HCT116 (cell line): ENCODE measurements around the gene GRK2. TPM values are rescaled to one million over a fixed set of nuclear protein-coding genes. Genes with fewer than 3 reads are reported as not detected.

Source experiments
- ATAC-seq: fragments of 200-7000 bp; cut with Tn5 transposase; 2 replicates; pipeline ENCODE4 v1.9.1; 2020; ENCODE audit warnings: mild to moderate bottlenecking, moderate library complexity
- BruUV-seq: library from RNA; stranded (reverse); fragments of 400-500 nt; replicated peaks from 2 replicates; lab custom pipeline; 2021; lab: Mats Ljungman, UMichigan
- CTCF ChIA-PET: fragments of 300-600 bp; sonication (Branson Sonifier 250); formaldehyde crosslinking; loops from one replicate; lab custom pipeline; 2021; ENCODE audit warnings: antibody characterized with exemption; lab: Charles Lee
- POLR2A ChIA-PET: fragments of 300-600, 350-600 bp; sonication (Branson Sonifier 250); formaldehyde crosslinking; loops from one replicate; lab custom pipeline; 2021; ENCODE audit warnings: antibody characterized with exemption; lab: Charles Lee
- RAD21 ChIA-PET, 2 experiments: fragments of 300-600 bp; sonication (Branson Sonifier 250); formaldehyde crosslinking; loops; one replicate each; lab custom pipeline; 2023; ENCODE audit warnings: low total read pairs in 2 of 2; ENCODE audit not compliant: uncharacterized antibody in 2 of 2, unreplicated experiment in 2 of 2, low non-redundant PET in 1 of 2; lab: Charles Lee
- DNase-seq: peaks from one replicate; pipeline ENCODE4 v3.0.0-alpha.2; 2010; ENCODE audit warnings: low read depth, low spot score
- H2AFZ ChIP-seq: fragments of 200-600 bp; shearing (Covaris generic), sonication (generic); 2 replicates; pipeline ENCODE4 v1.6.1; 2017; ENCODE audit warnings: low read depth, mixed run types, mixed read lengths, antibody characterized with exemption, low read length; ENCODE audit not compliant: poor library complexity, severe bottlenecking
- H3K27ac ChIP-seq: 2 replicates; pipeline ENCODE4 v1.5.1; 2012; ENCODE audit warnings: low read depth, low read length
- H3K27me3 ChIP-seq: fragments of 200-600 bp; sonication (generic); 2 replicates; pipeline ENCODE4 v1.6.1; 2016; ENCODE audit warnings: mixed run types, low read length, mixed read lengths; ENCODE audit not compliant: insufficient read depth
- H3K36me3 ChIP-seq, 2 experiments: fragments of 200-500 bp in 1 of 2; fragments of 200-600 bp in 1 of 2; sonication (Bioruptor generic) in 1 of 2; sonication (generic) in 1 of 2; 2 replicates each; pipeline versions ENCODE4 v1.5.1 to v1.6.1; 2014 to 2016; ENCODE audit warnings: low read length in 2 of 2, inconsistent platforms in 1 of 2, mixed read lengths in 1 of 2, mixed run types in 1 of 2; ENCODE audit not compliant: insufficient read depth in 2 of 2, control insufficient read depth in 1 of 2
- H3K4me1 ChIP-seq, 2 experiments: fragments of 200-600 bp in 1 of 2; sonication (generic) in 1 of 2; 2 replicates each; pipeline versions ENCODE4 v1.5.1 to v1.6.1; 2012 to 2017; ENCODE audit warnings: low read length in 2 of 2, inconsistent platforms in 1 of 2, mild to moderate bottlenecking in 1 of 2, mixed read lengths in 1 of 2, mixed run types in 1 of 2, moderate library complexity in 1 of 2; ENCODE audit not compliant: insufficient read depth in 2 of 2, control insufficient read depth in 1 of 2
- H3K4me2 ChIP-seq: fragments of 200-600 bp; sonication (generic); 2 replicates; pipeline ENCODE4 v1.6.1; 2017; ENCODE audit warnings: mixed run types, low read length, mixed read lengths
- H3K4me3 ChIP-seq, 2 experiments: fragments of 200-600 bp in 1 of 2; sonication (generic) in 1 of 2; replicated peaks in 1 of 2; 2 replicates each; pipeline ENCODE4 v1.5.1; 2011 to 2016; ENCODE audit warnings: low read length in 2 of 2, control low read depth in 1 of 2, low read depth in 1 of 2, mild to moderate bottlenecking in 1 of 2, mixed read lengths in 1 of 2, mixed run types in 1 of 2
- H3K79me2 ChIP-seq: fragments of 200-600 bp; sonication (generic); 2 replicates; pipeline ENCODE4 v1.6.1; 2017; ENCODE audit warnings: mild to moderate bottlenecking, mixed run types, low read length, moderate library complexity, mixed read lengths; ENCODE audit not compliant: insufficient read depth
- H3K9ac ChIP-seq: fragments of 200-600 bp; sonication (generic); 2 replicates; pipeline ENCODE4 v1.6.1; 2016; ENCODE audit warnings: low read length, mixed read lengths
- H3K9me2 ChIP-seq: fragments of 200-600 bp; sonication (generic), shearing (Covaris generic); 2 replicates; pipeline ENCODE4 v1.6.1; 2017; ENCODE audit warnings: mixed run types, mild to moderate bottlenecking, moderate library complexity; ENCODE audit not compliant: insufficient read depth
- H3K9me3 ChIP-seq, 2 experiments: fragments of 200-500 bp in 1 of 2; fragments of 200-600 bp in 1 of 2; sonication (Bioruptor generic) in 1 of 2; sonication (generic) in 1 of 2; 2 replicates each; pipeline ENCODE4 v1.6.1; 2014 to 2017; ENCODE audit warnings: low read length in 2 of 2, mixed read lengths in 2 of 2, inconsistent platforms in 1 of 2, low read depth in 1 of 2, mild to moderate bottlenecking in 1 of 2, mixed run types in 1 of 2, moderate library complexity in 1 of 2; ENCODE audit not compliant: control insufficient read depth in 1 of 2, insufficient read depth in 1 of 2
- H4K20me1 ChIP-seq: fragments of 200-600 bp; sonication (generic), shearing (Covaris generic); 2 replicates; pipeline ENCODE4 v1.6.1; 2017; ENCODE audit warnings: mixed run types, mild to moderate bottlenecking, moderate library complexity; ENCODE audit not compliant: insufficient read depth
- ATF3 ChIP-seq: IDR thresholded peaks from 2 replicates; pipeline ENCODE4 v1.6.1; 2012
- CEBPB ChIP-seq: IDR thresholded peaks from 2 replicates; pipeline ENCODE4 v1.6.1; 2012; ENCODE audit warnings: low read depth
- CTCF ChIP-seq, 3 experiments: fragments of 200-600 bp in 1 of 3; sonication (generic) in 1 of 3; IDR thresholded peaks in 2 of 3; conservative IDR thresholded peaks in 1 of 3; 2 replicates each; pipeline ENCODE4 v1.5.1; 2012 to 2017; ENCODE audit warnings: low read depth in 2 of 3, low read length in 2 of 3, antibody characterized with exemption in 1 of 3, borderline replicate concordance in 1 of 3, control low read depth in 1 of 3, mild to moderate bottlenecking in 1 of 3, mixed read lengths in 1 of 3, mixed run types in 1 of 3, moderate library complexity in 1 of 3; ENCODE audit not compliant: insufficient read depth in 1 of 3
- EZH2phosphoT487 ChIP-seq: fragments of 200-600 bp; IDR thresholded peaks from 2 replicates; pipeline ENCODE4 v1.6.1; 2018; ENCODE audit warnings: antibody characterized with exemption, borderline replicate concordance
- FOSL1 ChIP-seq: IDR thresholded peaks from 2 replicates; pipeline ENCODE4 v1.6.1; 2012; ENCODE audit warnings: low read depth
- POLR2A ChIP-seq: IDR thresholded peaks from 2 replicates; pipeline ENCODE4 v1.7.0; 2011; ENCODE audit warnings: borderline replicate concordance; ENCODE audit not compliant: insufficient read depth, insufficient read length; ENCODE audit errors: extremely low read depth
- POLR2AphosphoS5 ChIP-seq: IDR thresholded peaks from 2 replicates; pipeline ENCODE4 v1.6.1; 2011; ENCODE audit warnings: mild to moderate bottlenecking, low read depth, low read length, moderate library complexity
- REST ChIP-seq: IDR thresholded peaks from 2 replicates; pipeline ENCODE4 v1.6.1; 2012; ENCODE audit warnings: low read depth
- TCF7L2 ChIP-seq: IDR thresholded peaks from 2 replicates; pipeline ENCODE4 v1.7.0; 2011; ENCODE audit warnings: borderline replicate concordance, inconsistent platforms; ENCODE audit not compliant: insufficient read depth, insufficient read length; ENCODE audit errors: extremely low read depth
- YY1 ChIP-seq: IDR thresholded peaks from 2 replicates; pipeline ENCODE4 v1.6.1; 2011; ENCODE audit warnings: low read length, low read depth, moderate library complexity, mild to moderate bottlenecking; ENCODE audit not compliant: insufficient replicate concordance; ENCODE audit errors: extremely low read depth
- ZFX ChIP-seq: fragments of 450-650 bp; IDR thresholded peaks from 2 replicates; pipeline ENCODE4 v1.6.1; 2017
- ZNF274 ChIP-seq: fragments of 200-500 bp; sonication (Bioruptor generic); IDR thresholded peaks from 2 replicates; pipeline ENCODE4 v1.6.1; 2014; ENCODE audit warnings: mild to moderate bottlenecking, low read depth, low read length, inconsistent platforms
- intact Hi-C: fragments of 100-400 bp; cut with micrococcal nuclease; formaldehyde crosslinking; loops from 2 replicates; pipeline ENCODE4 v1.10.0; 2022
- total RNA-seq: library from RNA; stranded (reverse); gene quantifications from one replicate; pipeline ENCODE4 v1.2.1, GENCODE V29; 2021; ENCODE audit not compliant: unreplicated experiment

The GRK2 gene
- total RNA-seq, 1 experiment from 2014 or later = 83.0 TPM

GRCh38 chr11:67268962-67269268 is 2.6 kb downstream of the GRK2 start:
- intact Hi-C loops = no loop called here
- ATAC-seq = no peak
- POLR2A ChIA-PET = no interaction called here
- H3K9ac ChIP-seq = no peak overlapping the region
- no peak for DNase-seq
- H3K4me1 ChIP-seq = peaks cover 8 to 18% of the 10 kb centered on the region in 2 experiments; a peak in 3 of 4 replicates
- H4K20me1 ChIP-seq = no peaks in the 10 kb centered on the region
- TF ChIP-seq ZNF274 (no peak), ZFX (no peak), POLR2AphosphoS5 (no peak), EZH2phosphoT487 (no peak), YY1 (no peak)
- no peak overlapping the region for H3K4me3 ChIP-seq
- no peaks in the 10 kb centered on the region for H3K9me3 ChIP-seq
- RAD21 ChIA-PET = no interaction called here
- H3K27me3 ChIP-seq = no peaks in the 10 kb centered on the region
- H2AFZ ChIP-seq = no peak overlapping the region
- H3K79me2 ChIP-seq = peaks cover 74% of the 10 kb centered on the region
- CTCF ChIA-PET = no interaction called here
- peaks cover 2 to 15% of the 10 kb centered on the region in 2 experiments; a peak in 1 of 4 replicates for H3K36me3 ChIP-seq
- no peaks in the 10 kb centered on the region for H3K9me2 ChIP-seq
- H3K4me2 ChIP-seq = no peak overlapping the region
- H3K27ac ChIP-seq = no peak overlapping the region
- BruUV-seq = no TSS peak

- no TSS peak for BruUV-seq
- Histone ChIP-seq H3K27me3 (no peaks in the 10 kb centered on the region), H3K79me2 (peaks cover 81% of the 10 kb centered on the region), H3K36me3 (peaks cover 2 to 15% of the 10 kb centered on the region in 2 experiments; a peak in 1 of 4 replicates), H3K27ac (no peak overlapping the region), H3K4me3 (no peak overlapping the region), H3K4me2 (no peak overlapping the region), H3K9me3 (no peaks in the 10 kb centered on the region), H4K20me1 (no peaks in the 10 kb centered on the region), H2AFZ (no peak overlapping the region), H3K9ac (no peak overlapping the region), H3K4me1 (peaks cover 8 to 18% of the 10 kb centered on the region in 2 experiments; a peak in 3 of 4 replicates), H3K9me2 (no peaks in the 10 kb centered on the region)
- ChIA-PET RAD21 (no interaction called here), CTCF (interaction anchor here (1.2 kb wide), 1 partner anchor 8 kb away, joined by 3 read pairs; no protein-coding TSS in a partner anchor), POLR2A (no interaction called here)
- intact Hi-C loops = no loop called here
- DNase-seq (no peak), ATAC-seq (no peak)
- TF ChIP-seq POLR2AphosphoS5 (no peak), REST (no peak), POLR2A (no peak), CEBPB (no peak), YY1 (no peak), FOSL1 (no peak), CTCF (IDR thresholded peaks at IDR 0.05 in 2 of 3, conservative IDR thresholded peaks at IDR 0.05 in 1 of 3; ENCODE audit: borderline replicate concordance in 1 of 3, insufficient read depth in 1 of 3, low read depth in 2 of 3, low read length in 2 of 3) (no peak), TCF7L2 (no peak), EZH2phosphoT487 (no peak), ATF3 (no peak)
Measured at GRCh38 chr11:67269401-67270255, 3.4 kb downstream of the GRK2 start.
